ENCODE results near the gene HLA-E.
"Not testable (repeated sequence)": the region's sequence is repeated elsewhere in the genome, so short reads cannot be mapped to it uniquely, and the experiment has no call there.

The HLA-E gene

DNA sequence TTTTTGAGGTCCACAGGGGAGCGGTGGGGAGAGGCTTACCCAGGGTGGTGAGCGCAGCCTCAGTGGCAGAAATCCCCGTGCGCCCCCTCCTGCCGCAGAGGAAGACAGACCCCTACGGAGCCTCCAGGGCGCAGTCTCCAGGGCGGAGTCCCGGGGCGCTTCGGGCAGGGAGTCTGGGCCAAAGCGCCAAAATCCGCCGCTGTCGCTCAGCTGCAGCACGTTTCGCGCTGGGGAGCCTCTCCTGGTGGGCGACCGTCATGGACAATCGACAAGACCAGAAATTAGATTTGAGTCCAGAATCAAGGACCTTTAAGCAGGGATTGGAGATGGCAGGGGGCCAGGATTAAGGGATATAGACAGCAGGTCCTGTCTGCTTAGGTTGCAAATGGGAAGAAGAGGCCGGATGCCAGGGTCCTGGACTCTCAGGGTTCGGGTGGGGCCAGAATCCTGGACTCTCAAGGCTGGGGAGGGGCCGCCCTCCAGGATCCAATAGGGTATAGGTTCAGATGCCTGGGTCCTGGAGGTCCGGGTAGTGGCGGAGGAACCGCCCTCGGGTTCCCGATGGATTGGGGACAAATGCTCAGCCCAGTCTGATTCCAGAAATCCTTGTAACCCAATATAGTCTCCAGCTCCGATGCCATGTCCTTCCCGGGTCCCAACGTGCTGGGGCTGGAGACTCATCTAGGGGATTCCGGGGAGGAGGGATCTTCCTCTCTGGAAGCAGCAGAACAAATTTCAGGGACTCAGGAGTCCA, 7.9 kb upstream of the HLA-E start:
- no peak for DNase-seq

- DNase-seq: peak; percentile 21
These were observed 7.2 kb upstream of the HLA-E start for GRCh38 chr6:30481965-30482644.

- peak; percentile 40 for DNase-seq
These were observed 5.5 kb upstream of the HLA-E start for GRCh38 chr6:30483677-30484279.

DNA sequence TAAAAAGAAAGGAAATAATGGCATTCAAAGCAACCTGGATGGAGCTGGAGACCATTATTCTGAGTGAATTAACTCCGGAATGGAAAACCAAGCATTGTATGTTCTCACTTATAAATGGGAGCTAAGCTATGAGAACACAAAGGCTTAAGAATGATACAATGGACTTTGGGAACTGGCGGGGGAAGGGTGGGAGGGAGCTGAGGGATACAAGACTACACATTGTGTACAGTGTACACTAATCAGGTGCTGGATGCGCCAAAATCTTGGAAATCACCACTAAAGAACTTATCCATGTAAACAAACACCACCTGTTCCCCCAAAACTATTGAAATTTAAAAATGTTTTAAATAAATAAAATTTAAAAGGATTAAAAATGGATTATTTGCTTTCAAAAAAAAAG, 4.1 kb upstream of the HLA-E start:
- DNase-seq: no peak

DNA sequence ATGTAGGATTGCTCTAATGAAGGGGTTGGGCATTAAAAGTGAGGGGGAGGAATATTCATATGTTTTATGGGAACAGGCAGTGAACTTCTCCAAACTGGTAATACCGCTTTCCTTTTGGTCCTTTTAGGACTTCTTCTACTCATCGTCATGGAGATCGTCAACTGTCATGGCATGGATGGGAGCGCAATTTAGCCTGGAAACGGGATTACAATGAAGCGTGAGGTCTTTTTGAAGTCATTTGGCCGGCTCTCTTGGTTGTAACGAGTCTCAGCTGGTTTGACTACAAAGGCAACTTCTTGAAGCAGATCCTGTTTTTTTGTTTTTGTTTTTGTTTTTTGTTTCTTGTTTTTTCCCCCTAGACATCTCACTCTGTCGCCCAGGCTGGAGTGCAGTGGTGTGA, 1.4 kb upstream of the HLA-E start:
- DNase-seq: no peak

- not testable (repeated sequence) for DNase-seq
These were observed 620 bp upstream of the HLA-E start for GRCh38 chr6:30488697-30489080.

- peak; percentile 58 for DNase-seq
These were observed 942 bp downstream of the HLA-E start for GRCh38 chr6:30490026-30490876.

GRCh38 chr6:30491291-30491953, 2.1 kb downstream of the HLA-E start:
- not testable (repeated sequence) for DNase-seq

GRCh38 chr6:30491991-30492952, 3.0 kb downstream of the HLA-E start:
- DNase-seq: no peak

GRCh38 chr6:30493643-30494250, 4.4 kb downstream of the HLA-E start:
- DNase-seq: no peak

GRCh38 chr6:30494291-30494861, 5.1 kb downstream of the HLA-E start:
- no peak for DNase-seq

DNA sequence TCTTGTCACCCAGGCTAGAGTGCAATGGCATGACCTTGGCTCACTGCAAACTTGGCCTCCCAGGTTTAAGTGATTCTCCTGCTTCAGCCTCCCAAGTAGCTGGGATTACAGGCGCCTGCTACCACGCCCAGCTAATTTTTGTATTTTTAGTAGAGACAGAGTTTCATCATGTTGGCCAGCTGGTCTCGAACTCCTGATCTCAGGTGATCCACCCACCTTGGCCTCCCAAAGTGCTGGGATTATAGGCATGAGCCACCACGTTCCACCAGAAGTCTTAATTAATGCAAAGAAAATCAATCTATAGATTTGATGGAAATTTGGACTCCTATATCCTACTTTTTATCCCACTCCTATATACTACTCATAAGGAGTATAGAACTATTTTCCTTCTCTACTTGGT, 5.8 kb downstream of the HLA-E start:
- not testable (repeated sequence) for DNase-seq

DNA sequence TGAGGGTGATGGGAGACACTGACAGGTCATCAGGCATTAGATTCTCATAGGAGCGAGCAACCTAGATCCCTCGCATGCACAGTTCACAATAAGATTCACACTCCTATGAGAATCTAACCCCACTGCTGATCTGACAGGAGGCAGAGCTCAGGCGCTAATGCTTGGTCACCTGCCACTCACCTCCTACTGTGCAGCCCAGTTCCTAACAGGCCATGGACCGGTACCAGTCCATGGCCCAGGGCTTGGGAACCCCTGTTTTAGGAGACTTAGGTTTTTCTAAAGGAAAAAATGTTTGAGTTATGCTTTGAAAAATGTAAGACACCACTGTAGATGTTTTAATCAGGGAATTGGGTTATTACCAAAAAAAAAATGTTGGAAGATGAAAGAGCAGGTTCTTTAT, 6.7 kb downstream of the HLA-E start:
- DNase-seq: no peak

GRCh38 chr6:30497261-30497599, 7.9 kb downstream of the HLA-E start:
- DNase-seq: not testable (repeated sequence)

GRCh38 chr6:30497714-30498113, 8.4 kb downstream of the HLA-E start:
- no peak for DNase-seq

DNA sequence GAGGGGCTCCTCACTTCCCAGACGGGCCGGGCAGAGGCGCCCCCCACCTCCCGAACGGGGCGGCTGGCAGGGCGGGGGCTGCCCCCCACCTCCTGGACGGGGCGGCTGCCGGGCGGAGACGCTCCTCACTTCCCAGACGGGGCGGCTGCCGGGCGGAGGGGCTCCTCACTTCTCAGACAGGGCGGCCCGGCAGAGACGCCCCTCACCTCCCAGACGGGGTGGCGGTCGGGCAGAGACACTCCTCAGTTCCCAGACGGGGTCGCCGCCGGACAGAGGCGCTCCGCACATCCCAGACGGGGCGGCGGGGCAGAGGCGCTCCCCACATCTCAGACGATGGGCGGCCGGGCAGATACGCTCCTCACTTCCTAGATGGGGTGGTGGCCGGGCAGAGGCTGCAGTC, 9.4 kb downstream of the HLA-E start:
- DNase-seq: not testable (repeated sequence)

GRCh38 chr6:30500421-30501355, 11.4 kb downstream of the HLA-E start:
- peak; percentile 49 for DNase-seq

- DNase-seq: no peak
These were observed 18.8 kb downstream of the HLA-E start for GRCh38 chr6:30507849-30508827.
